GM10266 (cell line): Measurements from ENCODE around the gene RIMBP2.

Experiments
- DNase-seq: peaks from one replicate; pipeline ENCODE4 v3.0.0; 2012; ENCODE audit errors: extremely low spot score
- CTCF ChIP-seq: IDR thresholded peaks from 2 replicates; pipeline ENCODE4 v1.5.1; 2012; ENCODE audit warnings: mild to moderate bottlenecking, low read depth; ENCODE audit not compliant: control insufficient read depth, insufficient read depth; ENCODE audit errors: missing control alignments

RIMBP2 gene

GRCh38 chr12:130552483-130552996 is 163.6 kb downstream of the RIMBP2 start:
- no peak for TF ChIP-seq CTCF
- DNase-seq, result no peak

GRCh38 chr12:130549361-130549760 is 166.7 kb downstream of the RIMBP2 start:
- DNase-seq, result no peak
- TF ChIP-seq CTCF, result no peak

- TF ChIP-seq CTCF, result no peak
- DNase-seq, result no peak
These were observed 168.5 kb downstream of the RIMBP2 start for GRCh38 chr12:130547480-130548155.

GRCh38 chr12:130546494-130546893 is 169.6 kb downstream of the RIMBP2 start:
- no peak for DNase-seq
- no peak for TF ChIP-seq CTCF

- TF ChIP-seq CTCF, result no peak
- no peak for DNase-seq
These were observed 170.6 kb downstream of the RIMBP2 start for GRCh38 chr12:130545475-130545874.

- TF ChIP-seq CTCF, result no peak
These were observed 175.7 kb downstream of the RIMBP2 start for GRCh38 chr12:130540376-130540775.

GRCh38 chr12:130538343-130539095 is 177.6 kb downstream of the RIMBP2 start:
- no peak for DNase-seq
- no peak for TF ChIP-seq CTCF

More at GRCh38 chr12:130540376-130540775, 175.7 kb downstream of the RIMBP2 start:
- no peak for DNase-seq
